NCI-H2029 treated with DMSO at 0.1 percent for 48 hours (cell line): ENCODE measurements around the gene A1CF.

ENCODE experiments used
- DNase-seq: peaks from one replicate; lab custom pipeline; 2025; lab: John Stamatoyannopoulos, UW

Gene A1CF

DNA sequence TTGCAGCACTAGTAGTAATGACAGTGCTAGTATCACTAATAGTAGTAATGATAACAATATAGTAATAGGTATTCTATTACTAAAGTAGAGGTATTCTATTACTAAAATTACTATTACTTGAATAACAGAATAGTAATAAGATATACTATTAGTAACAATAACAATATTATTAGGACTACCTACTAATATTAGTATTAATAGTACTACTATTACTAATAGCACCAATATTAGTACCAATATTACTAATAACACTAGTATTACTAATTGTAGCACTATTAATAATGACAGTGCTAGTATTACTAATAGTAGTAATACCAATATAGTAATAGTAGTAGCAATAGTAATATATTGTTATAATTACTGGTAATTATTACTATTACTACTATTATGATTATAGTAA is 24.1 kb downstream of the A1CF start:
- no peak for DNase-seq

DNA sequence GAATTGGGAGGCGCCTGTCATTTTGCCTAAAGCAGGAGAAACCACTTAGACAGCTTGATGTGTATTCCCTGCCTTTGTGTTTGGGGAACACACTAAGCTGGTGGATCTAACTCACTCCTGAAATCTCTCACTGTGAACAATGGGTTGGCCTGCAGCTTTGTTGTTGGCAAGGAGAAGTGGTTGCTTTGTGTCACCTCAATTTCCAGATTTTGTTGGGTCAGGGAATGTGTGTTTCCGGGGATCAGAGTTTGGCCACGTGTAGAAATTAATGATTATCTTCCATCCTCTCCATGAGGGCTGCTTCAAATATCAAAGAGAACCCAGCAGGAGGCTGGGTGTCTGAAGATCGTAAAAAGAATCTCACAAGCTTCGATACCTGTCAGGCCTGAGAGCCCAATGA is 27.8 kb downstream of the A1CF start:
- no peak for DNase-seq

DNA sequence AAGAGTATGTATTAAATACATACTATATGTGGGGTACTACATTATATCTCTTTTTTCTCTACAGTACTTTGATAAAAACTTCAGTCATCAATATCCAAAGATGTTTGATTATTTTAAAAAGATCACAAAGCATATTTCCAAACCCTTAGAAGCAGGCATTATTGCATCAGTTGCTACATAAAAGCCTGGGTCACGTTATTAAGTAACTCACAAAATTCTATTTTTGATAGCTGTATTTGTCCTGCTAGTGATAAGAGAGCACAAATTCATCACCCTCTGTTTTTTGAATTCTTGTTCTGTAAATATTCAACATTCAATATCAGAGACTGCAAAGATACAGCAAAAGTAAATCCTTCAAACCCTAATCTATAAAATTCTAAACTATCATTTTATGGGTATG is 30.0 kb downstream of the A1CF start:
- DNase-seq: no peak

DNA sequence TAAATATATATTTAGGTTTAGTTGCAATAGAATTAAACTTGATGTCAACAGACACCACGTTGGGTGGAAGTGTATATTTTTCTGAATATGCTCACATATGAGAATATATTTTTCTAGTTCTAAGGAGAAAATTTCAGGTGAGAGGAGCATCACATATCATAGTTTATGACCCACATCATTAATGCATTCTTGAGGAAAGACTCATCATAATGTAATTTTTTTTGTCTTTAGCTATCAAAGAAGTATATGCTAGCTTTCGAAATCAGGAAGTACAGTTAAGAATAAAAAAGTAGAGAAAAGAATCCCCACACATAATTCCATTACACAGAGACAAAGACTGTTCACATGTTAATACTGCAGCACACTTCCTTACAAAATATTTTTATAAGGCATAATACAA is 30.4 kb downstream of the A1CF start:
- no peak for DNase-seq

DNA sequence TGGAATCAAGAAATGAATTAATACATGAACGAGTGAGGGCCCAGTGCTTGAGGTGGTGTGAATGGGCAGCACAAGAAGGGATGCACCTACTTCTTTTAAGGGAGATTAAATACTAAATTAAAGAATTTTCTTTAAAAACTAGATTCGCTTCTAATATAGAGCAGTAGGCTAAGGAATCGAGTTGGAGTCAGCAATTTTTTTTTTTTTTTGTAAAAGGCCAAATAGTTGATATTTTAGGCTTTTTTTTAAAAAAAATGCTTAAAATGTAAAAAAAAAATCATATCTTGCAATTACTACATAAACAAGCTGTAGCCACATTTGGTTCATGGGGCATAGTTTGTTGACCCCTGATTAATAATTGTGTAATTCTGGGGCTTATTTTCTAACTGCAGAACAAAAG is 31.9 kb downstream of the A1CF start:
- no peak for DNase-seq

DNA sequence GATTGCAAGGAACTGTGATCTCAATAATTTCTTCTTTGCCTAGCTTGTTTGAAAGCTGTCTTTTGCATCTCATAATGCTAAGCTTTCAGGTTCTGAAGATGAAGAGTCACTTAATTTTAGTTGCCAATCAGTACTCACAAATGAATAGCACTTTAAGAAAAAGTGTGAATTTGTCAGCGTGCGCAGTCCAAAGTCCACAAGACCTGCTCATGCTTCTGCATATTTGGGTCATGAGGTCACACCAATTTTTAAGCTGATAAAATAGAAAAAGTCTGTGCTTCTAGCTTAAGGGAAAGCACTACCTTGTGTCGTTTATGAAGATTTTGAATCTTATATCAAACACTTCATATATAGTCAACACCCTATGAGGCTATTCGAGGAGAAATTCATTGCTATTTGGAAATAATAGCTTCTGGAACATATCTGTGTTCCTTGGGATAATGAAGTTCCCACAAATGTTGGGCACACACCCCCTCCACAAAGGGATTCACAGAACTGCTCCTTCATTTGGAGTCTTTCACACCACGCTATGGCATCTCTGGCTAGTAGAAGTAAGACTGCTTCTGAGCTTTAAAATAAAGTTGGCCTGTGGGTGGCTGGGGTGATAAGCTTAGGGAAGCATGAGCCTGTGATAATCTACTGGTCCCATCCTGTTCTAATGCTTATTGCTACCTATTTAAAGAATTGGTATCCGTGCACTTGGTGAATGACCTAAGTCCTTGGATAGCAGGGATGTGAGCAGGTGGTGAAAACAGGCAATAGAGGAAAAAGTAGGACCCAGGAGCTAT is 33.3 kb downstream of the A1CF start:
- DNase-seq: no peak

DNA sequence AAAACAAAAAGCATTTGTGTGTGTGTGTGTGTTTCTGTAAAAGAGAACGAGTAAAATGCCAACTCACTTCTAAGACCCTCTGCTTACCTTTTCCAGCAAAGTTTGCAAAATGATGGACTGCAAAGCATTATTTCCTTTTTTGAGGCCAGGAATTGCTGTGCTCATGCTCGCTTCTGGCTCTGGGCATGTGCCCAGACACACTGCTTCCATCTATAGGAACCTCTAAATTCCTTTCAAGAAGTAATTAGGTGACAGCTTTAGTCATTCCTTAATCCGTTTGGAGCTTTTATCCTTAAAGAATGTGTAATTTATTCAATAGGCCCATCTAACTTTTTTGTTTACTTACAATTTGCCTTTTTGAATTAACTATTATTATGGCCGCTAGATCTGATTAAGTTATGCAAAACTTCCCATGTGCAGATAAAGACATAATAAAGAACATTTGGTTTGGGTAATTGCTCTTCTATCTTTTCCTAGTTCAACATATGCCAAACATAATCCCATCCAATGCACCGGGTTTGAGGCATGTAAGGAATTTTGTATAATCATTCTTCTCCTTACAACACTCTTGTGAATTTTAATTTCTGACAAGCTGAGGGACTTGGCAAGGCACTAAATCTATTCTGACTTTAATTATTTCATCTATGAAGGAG is 34.7 kb downstream of the A1CF start:
- DNase-seq: no peak

DNA sequence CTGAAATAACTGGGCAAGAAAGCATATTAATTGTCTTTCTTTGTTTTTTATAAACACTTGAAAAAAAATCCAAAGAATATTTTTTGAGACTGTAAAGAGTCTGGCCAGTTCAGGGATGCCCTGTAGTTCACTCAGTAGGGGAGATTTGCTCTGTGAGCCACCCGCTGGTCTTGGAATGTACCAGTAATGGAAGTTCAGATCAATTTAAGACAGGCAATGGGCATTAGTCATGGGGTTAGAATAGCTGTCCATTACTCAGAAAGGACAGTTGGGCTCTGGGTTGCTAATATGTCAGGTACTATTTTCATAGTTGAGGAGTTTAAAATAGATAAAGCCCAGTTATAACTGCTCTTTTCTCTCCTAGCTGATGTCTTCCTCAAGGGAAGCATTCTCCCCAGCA is 38.7 kb downstream of the A1CF start:
- DNase-seq: no peak

DNA sequence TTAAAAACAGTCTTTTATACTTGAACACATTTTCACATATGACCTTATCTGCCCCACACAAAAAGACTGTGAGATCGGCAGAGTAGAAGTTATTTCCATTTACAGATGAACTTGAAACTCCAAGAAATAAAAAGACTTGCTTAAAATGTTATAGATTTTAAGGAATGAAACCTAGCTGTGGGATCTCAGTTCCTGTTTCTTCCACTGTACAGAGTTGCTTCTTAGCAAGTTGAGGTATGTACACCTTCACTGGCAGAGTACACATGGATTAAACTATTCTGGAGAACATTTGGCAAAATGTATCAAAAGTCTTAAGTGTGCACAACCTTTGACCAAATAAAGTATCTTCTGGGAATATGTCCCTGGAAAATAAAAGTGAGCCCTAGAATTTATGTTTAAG is 48.3 kb downstream of the A1CF start:
- no peak for DNase-seq

DNA sequence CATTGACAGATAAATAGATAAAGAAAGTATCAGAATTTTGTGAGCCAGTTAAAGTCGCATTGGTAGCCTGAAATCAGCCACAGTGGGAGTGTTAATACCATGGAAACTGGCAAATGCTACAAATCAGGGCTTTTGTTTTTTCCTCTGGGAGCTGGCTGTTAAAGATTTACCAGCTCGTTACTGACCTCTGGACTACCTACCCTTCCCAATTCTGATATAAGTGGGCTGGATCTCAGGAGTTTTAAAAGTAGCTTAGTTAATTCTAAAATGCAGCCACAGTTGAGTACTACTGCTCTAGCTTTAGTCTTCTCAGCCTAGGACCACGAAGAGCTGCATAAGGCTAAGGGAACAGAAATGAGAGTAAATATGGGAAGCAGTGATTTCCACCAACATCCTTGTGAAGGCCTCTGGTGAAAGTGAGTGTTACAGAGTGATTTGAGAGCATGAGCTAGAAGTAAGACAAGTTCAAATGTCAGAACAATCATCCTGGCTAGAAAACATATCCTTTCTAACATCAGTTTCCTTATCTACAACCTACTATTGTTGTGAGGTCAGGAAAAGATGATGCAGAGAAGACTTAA is 53.2 kb downstream of the A1CF start:
- DNase-seq: no peak

DNA sequence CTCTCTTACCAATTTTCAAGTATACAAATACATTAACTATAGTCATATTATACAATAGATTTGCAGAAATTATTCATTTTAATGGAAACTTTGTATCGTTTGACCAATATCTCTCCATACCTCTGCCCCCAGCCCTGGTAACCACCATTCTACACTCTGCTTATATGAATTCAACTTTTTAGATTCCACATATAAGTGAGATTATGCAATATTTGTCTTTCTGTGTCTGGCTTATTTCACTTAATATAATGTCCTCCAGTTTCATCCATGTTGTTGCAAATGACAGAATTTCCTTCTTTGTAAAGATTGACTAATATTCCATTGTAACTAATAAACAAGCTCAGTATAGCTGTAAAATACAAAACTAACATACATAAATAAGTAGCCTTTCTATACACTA is 55.4 kb downstream of the A1CF start:
- DNase-seq: no peak

DNA sequence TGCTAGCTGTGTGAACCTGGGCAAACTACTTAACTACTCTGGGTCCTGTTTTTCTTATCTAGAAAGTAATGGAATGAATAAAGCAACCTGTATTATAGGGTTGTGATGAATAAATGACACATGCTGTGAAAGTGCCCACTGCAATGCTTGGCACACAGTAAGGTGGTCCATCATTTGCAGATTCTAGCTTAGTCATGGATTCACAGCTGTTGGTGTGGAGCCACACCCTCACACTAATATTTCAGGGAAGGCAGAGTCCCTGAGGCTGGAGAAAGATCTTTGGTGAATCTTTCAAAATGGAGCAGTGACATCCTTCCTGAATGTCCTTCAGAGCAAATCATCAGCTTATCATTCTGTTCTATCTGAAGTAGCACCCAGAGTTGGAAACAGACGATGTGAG is 60.6 kb downstream of the A1CF start:
- DNase-seq: no peak

DNA sequence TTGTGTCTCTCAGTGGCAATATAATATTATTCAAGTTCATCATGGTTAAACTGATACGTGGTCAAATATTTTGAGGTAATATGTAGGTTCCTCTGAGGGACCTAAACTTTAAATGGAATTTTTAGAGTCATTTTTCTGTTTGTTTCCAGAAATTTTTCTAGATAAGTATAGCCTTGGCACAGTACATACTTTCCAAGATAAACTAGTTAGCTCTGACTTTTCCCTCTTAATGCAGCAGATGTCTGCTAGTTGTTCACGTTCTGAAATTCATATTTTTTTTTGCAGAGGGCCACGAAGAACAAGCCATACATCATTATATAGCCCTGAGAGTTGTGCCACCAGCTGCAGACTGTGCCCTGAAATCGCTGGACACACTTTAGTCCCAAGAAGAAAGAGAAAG is 61.6 kb downstream of the A1CF start:
- no peak for DNase-seq

DNA sequence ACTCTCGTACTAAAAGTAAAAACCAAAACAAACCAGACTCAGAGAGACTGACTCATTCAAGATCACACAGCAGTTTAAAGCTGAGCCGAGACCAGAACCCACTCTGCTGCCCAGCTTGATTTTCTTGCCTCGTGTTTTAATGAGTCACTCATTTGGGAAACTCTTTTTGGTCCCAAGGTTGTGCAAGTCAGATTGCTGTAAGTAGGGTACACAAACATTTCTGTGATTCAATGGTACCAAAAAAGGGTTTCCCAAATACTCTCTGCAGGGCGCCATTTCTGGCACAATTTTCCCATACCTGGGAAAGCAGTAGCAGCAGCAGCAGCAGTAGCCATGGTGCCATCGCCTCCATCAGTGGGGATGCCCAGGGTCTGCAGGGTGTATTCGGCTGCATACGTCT is 75.8 kb downstream of the A1CF start:
- DNase-seq: no peak

DNA sequence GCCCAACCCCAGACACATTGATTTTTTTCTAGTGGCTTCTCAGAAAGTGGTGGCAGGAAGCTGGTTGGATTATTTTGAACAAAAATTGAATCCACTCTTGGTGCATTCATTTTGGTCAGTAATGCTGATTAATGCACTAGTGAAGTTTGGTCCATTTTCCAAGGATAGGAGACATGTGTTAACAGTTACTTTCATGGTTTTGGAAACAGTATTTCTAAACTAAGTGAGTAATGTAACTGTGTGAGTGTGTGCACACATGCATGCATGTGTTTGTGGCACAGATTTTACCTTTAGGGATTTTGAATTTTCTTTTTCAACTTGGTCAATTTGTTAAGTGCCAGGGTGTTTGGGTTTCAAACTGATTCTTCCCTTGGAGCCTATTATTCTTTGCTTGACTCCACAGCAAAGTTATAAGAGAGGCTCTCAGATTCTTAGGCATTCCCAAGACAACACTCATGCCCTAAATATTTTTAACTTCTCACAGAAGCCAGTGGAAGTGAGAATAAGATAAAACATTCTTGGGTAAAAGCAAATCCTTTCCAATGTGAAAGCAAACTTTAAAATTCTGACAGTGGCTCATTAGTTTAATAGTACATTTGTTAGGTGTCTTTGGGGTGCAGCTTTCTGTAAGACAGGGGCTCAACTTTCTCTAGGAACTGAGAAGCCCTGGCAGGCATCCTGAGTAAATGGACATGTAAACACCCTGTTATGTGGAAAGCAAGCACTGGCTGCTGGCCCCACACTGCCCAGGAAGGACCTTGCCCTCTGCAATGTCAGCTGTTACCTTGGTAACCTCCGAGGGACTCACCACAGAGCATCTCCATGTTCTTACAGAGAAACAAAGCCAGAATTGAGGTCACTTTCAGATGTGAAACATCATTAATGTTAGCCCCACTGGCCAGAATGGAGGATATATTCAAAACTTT is 77.3 kb downstream of the A1CF start:
- no peak for DNase-seq

DNA sequence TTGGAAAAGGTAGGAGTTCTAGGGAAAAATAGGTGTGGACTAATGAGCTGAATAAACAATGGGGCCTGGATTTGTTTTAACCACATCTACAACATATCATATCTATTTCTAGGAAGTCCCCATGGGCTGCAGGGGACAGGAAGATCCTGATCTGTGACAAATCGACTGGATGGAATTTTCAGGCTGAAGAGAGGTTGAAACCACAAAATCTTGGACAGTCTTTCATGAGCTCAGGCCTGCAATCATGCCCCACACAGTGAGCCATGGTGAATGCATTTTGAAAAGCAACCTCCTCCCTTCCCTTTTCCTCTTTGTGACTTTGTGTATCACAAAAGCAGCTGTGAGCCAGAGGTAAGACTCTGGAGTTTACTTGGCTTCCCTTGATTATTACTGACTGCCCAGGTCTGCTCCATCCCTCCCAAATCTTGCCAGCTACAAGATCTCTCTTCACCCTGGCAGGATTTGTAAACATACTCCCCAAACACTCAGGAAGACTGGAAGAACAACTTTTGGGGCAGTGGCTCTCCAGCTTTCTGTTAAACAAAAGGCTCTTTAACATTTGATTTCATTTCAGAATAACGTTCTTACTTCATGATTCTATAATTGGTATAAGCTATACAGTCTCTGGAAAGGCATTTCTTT is 79.3 kb downstream of the A1CF start:
- no peak for DNase-seq

DNA sequence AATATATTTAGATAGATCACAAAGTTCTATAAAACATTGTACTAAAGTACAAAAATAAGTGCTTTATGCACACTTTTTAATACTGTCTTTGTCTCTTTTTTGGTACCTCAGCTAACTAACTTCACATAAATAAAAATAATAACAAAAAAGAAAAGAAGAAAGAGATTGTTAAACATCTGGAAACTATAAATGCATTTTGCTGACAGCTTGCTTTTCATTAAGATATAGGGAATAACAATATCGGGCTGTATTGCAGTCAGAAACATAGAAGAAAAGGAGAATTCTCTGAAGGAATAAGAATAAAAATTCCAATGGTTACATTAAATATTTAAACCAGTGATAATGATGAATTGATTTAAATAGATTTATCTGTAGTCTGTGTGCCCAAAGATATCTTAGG is 85.8 kb downstream of the A1CF start:
- no peak for DNase-seq

DNA sequence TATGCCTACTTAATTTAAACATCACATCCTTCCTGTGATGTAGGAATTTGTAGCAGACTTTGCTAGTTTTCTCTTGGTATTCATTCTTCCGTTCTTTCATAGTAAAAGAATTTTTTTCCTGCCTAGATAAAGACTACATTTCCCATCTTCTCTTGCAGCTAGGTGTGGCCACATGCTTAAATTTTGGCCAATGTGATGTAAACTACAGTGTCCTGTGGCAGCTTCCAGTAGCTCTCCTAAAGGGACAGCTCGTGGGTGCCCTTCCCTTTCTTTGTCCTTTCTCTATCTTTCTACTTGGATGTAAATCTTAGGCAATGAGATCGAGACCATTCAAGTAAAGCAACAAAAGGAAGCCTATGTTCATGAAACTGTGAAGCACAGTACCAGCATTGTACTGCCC is 87.1 kb downstream of the A1CF start:
- DNase-seq: no peak

DNA sequence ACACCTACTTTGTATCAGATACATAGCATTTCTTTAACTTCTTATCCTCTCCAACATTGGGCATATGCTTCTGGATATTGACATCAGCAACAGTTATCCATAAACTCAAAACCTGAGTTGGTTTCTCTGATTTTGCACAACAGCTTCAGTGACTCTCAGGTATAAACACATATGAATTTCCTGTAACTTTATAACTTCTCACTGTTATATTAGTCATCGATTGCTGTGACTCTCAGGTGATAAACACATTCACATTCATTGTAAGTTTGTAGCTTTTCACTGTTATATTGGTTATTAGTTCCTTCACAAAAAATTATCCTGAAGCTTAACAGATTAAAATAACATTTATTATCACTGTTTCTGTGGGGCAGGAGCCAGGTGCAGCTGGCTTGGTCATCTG is 88.7 kb downstream of the A1CF start:
- DNase-seq: no peak

DNA sequence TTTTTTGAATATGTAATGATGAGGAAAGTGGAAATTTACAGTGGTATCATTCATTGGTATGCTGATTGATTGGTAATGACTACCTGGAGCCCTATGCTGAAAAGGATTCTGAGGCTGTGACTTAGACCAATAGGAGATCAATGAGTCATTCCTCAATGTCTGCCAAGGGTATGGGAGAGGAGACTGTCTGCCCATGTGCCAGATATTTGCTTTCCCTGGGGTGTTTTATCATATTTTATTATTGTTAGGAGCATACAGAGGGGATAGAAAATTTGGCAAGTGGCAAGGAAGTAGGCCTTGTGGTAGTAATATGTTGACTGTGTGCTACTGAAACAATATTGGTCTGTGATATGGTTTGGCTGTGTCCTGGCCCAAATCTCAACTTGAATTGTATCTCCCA is 90.9 kb downstream of the A1CF start:
- DNase-seq: no peak

DNA sequence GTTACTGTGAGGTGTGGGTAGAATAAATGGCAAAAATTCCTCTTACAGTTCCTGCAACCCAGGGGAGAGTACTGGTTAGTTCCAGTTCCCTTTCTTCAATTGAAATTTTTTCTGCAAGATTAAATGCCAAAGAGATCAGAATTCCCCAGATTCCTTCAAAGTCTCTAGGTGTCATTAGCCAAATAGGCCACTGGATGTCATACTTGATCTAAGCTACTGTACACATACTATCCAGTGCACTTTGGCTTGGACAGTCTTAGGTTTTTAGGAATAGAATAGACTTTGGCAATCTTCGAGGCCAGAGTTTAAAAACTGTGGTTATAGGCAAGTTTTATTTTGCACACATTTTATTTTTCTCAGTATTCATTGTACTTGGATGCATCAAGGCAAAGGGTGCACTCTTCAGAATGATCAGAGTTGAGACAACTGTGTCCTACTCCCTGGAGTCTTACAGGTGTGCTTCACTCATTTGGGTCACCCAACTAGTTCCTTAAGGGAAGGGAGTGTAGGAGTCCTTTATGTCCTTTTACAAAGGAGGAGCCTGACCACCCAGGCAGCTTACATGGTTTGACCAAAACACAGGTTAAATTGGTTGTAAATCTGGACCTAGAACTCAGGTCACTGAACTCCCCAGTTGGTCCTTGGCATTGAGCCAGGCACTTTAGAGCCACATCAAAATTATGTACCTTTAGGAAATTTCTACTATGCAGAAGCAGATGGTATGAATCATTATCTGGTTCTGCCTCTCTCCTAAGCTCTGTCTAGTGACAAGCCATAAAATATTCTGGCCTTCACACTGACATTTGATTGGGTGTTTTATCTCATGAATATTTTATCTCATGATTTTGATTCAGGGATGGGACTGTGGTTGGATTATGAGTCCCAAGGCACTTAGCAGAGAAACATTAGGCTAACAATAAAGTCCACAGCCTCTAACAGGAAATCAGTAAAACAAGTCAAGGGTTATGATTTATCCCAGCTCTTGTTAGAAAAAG is 96.2 kb downstream of the A1CF start:
- DNase-seq: no peak
